ENCODE measurements around the gene SPAAR. TPM values are rescaled to one million over a fixed set of nuclear protein-coding genes. Genes with fewer than 3 reads are reported as not detected.
A peak's percentile ranks its signal among the peaks of the same experiment; 100 is the strongest.
"Not testable (repeated sequence)": the region's sequence is repeated elsewhere in the genome, so short reads cannot be mapped to it uniquely, and the experiment has no call there.

Gene SPAAR
- total RNA-seq, 1 donor from 2014 or later, result 1.1 TPM

- ATAC-seq, result no peak
- DNase-seq (ENCODE audit: low spot score), result no peak
Measured at GRCh38 chr9:35919212-35920008, 10.1 kb downstream of the SPAAR start.

- DNase-seq (ENCODE audit: low spot score) (peak; percentile 72), ATAC-seq (peak; percentile 82)
Measured at GRCh38 chr9:35920051-35920620, 10.8 kb downstream of the SPAAR start.

DNA sequence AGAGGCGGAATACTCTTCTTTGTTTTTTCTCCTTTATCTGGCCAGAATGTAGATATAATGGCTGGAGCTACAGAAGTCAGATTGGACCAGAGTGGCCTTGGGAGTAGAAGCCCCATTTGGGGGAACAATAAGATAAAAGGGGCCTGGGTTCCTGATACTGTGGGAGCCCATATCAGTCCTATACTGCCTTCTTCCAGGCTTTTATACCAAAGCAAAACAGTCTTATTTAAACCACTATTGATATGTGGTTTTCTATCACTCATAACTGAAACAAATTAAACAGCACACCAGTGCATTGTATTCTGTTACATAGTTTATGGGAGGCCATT is 14.3 kb downstream of the SPAAR start:
- ATAC-seq (no peak), DNase-seq (ENCODE audit: low spot score) (no peak)

GRCh38 chr9:35923927-35924763 is 14.9 kb downstream of the SPAAR start:
- DNase-seq (ENCODE audit: low spot score) (peak; percentile 86), ATAC-seq (peak; percentile 85)

- ATAC-seq (peak; percentile 86), DNase-seq (ENCODE audit: low spot score) (no peak)
Measured at GRCh38 chr9:35928591-35929452, 19.5 kb downstream of the SPAAR start.

DNA sequence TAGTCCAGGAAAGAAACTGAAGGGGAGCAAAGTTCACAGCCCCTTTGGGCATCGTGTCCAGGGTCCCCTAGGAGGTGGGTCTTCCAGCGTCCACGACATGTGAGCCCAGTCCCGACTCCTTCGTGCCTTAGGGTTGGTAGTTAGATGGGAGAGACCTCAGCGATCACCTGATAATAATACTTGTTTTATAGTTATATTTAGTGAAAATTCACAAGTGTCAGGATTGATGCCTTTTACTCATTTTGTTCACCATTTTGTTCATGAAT is 20.1 kb downstream of the SPAAR start:
- ATAC-seq (no peak), DNase-seq (ENCODE audit: low spot score) (no peak)

DNA sequence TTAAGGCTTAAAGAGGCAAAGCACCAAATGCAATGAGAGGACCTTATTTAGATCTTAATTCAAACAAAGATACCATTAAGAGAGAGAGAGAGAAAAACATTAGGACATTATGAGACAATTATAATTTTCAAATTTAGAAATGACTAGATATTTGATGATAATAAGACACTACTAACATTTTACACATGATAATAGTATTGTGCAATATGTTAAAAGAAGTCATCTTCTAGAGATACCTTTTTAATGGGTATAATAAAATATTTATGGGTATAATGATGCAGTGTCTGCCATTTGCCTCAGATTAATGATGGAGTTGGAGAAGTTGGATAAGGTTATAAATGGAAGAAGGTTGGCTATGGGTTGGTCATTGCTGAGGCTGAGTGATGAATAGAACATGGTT is 21.2 kb downstream of the SPAAR start:
- ATAC-seq (no peak), DNase-seq (ENCODE audit: low spot score) (no peak)

DNA sequence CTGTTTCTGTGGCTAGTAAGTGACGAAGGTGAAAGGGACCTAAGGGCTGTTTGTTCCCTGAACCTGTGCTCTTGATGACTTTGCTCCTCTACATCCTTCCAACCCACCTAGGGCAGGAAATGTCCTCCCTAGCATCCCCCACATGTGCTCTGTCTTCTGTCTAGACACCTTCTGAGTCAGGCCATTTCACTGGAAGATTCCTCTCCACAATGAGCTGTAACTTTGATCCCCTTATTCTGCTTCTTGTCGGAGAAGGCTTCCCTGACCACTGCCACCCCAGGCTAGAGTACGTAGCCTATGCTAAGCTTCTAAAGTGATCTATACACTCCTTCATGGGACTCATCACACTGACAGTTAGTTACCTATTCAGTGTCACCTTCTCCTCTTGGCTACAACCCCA is 21.7 kb downstream of the SPAAR start:
- DNase-seq (ENCODE audit: low spot score), result no peak
- ATAC-seq, result no peak

DNA sequence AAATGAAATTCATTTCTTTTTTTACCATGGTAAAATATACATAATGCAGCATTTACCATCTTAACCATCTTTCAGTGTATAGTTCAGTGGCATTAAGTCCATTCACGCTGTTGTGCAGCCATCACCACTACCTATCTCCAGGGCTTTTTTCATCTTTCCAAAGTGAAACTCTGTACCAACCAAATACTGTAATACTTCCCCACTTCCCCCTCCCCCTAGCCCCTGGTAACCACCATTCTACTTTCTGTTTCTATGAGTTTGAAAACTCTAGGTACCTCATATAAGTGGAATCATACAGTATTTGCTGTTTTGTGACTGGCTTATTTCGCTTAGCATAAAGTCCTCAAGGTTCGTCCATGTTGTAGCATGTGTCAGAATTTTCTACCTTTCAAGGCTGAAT is 23.4 kb downstream of the SPAAR start:
- ATAC-seq (no peak), DNase-seq (ENCODE audit: low spot score) (no peak)

DNA sequence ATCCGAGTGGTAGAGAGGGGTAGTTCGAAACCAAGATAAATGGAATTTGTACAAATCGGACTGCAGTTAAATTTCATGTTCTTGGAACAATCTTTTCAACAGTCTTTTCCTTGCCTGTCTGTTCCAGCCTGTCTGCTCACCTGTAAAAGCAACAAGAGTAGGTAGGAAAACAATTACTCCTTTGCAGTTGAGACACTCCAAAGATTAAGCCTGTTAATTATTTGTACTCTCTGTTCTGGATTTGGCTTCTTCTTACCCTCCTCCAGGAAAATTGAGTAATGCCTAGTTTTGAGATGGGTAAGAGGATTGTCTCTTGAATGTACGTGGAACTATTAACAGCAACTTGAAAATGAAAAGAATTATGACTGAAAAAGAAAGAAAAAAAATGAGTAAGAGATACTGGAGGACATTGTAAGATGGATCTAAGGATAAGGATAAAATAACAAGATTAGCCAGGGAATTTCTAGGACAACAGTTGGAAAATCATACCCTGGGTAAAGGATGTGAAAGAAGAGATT is 24.3 kb downstream of the SPAAR start:
- DNase-seq (ENCODE audit: low spot score) (no peak), ATAC-seq (no peak)

DNA sequence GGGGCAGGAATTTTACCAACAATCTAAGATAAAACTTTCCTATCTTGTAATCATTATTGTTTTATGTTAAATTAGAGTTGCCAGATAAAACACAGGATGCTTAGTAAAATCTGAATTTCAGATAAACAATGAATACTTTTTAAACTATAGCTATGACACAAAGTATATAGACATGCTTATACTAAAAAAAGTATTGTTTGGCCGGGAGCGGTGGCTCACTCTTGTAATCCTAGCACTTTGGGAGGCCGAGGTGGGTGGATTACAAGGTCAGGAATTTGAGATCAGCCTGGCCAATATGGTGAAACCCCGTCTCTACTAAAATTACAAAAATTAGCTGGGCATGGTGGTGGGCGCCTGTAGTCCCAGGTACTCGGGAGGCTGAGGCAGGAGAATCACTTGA is 24.8 kb downstream of the SPAAR start:
- ATAC-seq; DNase-seq (ENCODE audit: low spot score): not testable (repeated sequence)

DNA sequence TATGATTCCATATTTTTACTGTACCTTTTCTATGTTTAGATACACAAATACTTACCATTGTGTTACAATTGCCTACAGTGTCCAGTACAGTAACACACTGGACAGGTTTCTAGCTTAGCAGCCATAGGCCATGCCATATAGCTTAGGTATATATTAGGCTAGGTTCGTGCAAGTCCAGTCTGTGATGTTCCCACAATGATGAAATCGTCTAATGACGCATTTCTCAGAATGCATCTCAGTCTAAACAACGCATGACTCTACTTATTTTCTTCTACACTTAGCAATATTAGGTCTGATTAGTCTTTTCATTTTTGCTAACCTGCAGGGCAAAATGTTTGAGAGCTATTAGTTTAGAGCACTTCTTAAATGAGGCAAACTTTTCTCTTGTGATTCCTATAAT is 26.0 kb downstream of the SPAAR start:
- no peak for ATAC-seq

DNA sequence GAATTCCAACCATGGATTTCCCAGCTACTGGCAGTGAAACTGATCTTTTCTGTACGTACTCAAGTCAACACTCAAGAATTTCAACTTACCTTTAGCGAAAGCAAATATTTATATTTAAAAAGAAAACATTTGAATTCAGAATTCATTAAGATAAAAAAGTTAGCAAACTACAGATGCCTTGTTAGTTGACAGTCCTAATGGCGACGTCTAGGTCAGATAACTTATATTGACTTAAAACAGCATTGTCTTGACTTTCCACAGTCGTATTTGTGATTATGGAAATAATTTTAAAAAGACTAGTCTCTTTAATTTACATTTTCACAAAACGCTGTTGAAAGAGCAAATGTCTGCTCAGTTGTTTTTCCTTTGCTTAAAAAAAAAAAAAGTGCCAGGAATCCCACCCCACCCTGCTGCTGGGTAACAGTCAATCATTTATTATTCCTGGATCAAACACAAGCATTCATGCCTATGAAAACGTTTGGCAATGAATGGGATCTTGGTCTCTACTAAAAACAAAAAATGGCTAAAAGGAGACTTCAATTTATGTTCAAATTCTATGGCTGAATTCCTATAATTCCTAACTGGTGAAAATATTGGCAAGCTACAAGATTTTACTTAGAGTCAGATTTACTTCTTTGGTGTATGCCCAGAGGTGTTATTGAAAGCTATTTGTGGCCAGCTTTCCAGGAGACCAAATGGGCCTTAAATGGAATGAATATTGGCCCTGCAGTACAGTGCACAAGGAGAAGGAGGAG is 26.6 kb downstream of the SPAAR start:
- DNase-seq (ENCODE audit: low spot score), result no peak
- no peak for ATAC-seq

More for the DNA sequence above, 26.0 kb downstream of the SPAAR start:
- no peak for DNase-seq (ENCODE audit: low spot score)

- ATAC-seq, result no peak
- no peak for DNase-seq (ENCODE audit: low spot score)
Measured at GRCh38 chr9:35937227-35937626, 27.9 kb downstream of the SPAAR start.

DNA sequence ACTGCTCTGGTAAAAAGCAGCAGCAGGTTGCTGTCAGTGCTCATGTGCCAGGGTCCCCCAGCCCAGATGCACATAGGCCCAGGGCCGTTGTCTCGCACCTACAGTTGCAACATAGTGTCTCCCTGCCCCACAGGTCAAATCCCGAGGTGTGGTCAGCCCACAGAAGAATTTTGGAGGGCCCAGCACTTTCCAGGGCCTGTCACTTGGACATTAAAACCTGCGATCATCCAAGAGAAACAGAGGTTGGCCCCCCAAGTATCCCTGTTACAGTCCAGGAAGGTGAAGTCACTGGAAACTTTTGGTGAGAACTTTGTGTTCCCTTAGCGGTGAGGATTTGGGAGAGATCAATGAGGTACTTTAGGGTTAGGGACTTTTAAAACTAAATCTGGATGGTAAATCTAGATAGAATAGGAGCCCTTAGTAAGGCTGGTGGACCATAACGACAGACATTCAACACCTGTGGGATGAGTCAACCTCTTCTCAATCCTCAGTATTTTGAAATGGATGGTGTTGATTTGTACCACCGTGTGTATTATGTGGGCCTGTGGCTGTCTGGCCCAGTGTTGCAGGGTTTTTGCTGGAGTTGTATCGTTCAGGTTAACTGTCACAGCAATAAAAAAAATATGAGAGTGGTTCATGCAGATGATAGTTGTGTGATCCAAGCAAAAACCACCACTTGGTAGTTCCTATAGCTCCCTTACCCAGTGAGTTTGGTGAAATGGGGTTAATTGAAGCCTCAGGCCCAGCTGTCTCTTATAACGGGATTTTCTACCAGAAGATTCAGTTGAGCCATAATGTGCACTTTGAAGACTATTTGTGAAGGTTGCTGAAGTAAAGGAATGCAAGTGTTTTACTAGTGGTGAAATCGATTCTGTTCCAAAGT is 29.4 kb downstream of the SPAAR start:
- ATAC-seq (no peak), DNase-seq (ENCODE audit: low spot score) (no peak)

DNA sequence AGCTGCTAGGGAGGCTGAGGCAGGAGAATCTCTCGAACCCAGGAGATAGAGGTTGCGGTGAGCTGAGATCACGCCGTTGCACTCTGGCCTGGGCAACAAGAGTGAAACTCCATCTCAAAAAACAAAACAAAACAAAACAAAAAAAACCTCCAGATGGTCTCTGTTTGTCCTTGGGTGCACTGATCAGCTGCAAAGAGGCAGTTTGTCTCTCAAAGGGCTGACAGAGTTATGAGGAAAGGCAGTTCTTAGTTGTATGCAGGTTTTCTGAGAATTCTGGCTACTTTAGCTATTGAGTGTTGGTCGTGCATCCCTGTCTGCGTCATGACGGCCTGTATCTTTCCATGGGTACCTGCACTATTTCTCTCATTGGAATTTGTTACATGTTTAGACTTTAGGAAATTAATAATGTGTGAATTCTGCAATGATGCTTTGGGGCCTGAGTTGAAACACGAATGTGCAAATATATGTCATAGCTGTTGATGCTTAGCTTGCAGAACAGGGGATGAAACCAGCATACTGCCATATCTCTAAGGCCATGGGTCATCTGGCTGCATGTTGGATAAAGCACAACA is 30.5 kb downstream of the SPAAR start:
- DNase-seq (ENCODE audit: low spot score) (no peak), ATAC-seq (no peak)

DNA sequence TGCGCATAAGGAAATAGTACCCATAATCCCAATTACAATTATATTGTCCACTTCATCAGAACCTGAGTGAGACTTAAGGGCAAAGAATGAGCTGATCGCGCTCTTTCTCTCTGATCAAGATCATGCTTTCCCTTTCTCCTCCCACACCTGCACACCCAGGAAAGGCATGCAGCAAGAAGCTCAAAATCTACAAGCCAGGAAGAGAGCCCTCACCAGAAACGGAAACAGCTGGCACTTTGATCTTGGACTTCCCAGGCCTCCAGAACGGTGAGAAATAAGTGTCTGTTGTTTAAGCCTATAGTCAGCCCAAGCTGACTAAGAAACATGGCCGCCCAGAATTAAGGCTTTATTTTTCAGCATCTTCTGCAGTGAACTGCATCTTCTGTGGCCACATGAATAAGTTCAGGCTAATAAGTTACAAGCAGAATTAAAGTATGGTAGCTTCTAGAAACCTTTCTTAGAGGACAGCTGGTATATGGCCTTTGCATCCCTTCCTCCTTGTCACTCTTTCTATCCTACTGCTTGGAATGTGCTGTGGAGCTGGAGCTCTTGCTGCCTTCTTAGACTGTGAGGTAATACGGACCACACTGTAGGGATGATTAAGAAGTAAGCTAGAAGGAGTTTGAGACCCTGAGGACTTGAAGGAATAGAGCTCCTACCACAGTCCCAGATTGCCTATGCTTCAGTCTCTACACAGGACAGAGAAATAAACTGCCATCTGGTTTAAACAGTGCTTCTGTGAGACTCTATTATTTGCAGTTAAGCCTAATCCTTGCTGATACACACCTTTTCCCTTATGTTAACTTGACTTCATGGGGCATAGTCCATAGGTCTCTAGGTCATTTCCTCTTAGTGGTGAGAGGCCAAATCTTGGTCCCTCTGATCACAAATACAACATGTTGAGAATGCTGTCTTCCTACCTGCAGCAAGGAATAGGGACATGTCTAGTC is 31.4 kb downstream of the SPAAR start:
- ATAC-seq (peak; percentile 50), DNase-seq (ENCODE audit: low spot score) (no peak)

DNA sequence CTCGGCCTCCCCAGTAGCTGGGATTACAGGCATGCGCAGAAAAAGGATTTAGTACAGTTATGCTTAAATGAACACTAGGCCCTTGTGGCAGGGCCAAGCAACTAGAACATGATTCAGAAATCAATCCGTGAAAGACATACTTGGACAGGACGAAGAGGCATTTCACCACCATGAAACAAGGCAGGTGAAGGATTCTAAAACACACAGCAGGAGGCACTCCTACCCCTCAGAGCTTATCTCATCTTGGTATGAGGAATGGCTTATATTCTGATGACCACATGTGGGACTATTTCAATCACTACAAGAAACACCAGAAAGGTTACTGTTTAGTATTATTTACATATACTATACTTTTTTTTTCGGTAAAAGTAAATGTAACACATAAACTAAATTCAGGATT is 33.0 kb downstream of the SPAAR start:
- ATAC-seq, result no peak
- no peak for DNase-seq (ENCODE audit: low spot score)

All from left lobe of liver (tissue), 2 donors.